Aorta (tissue), 5 donors: ENCODE measurements around the gene COL25A1. TPM values are rescaled to one million over a fixed set of nuclear protein-coding genes. Genes with fewer than 3 reads are reported as not detected.

Experiments
- ATAC-seq: fragments of 200-7000 bp; cut with Tn5 transposase; one replicate; pipeline ENCODE4 v1.9.1; 2022; ENCODE audit warnings: moderate library complexity; ENCODE audit not compliant: low FRiP score
- DNase-seq, 2 donors: peaks; one replicate each; pipeline ENCODE4 v3.0.0-alpha.2; 2020
- H3K27ac ChIP-seq, 2 donors: one replicate each; pipeline ENCODE4 v1.5.1; 2013; ENCODE audit warnings: low read length in 2 of 2, mild to moderate bottlenecking in 2 of 2, moderate library complexity in 2 of 2, control low read depth in 1 of 2, inconsistent platforms in 1 of 2, low read depth in 1 of 2
- H3K27me3 ChIP-seq, 2 donors: one replicate each; pipeline ENCODE4 v1.6.1; 2013; ENCODE audit warnings: control low read depth in 1 of 2, low read length in 1 of 2, mild to moderate bottlenecking in 1 of 2, moderate library complexity in 1 of 2; ENCODE audit not compliant: insufficient read depth in 2 of 2, control insufficient read depth in 1 of 2
- H3K36me3 ChIP-seq, 2 donors: one replicate each; pipeline ENCODE4 v1.6.1; 2013; ENCODE audit warnings: control low read depth in 1 of 2, low read length in 1 of 2, mild to moderate bottlenecking in 1 of 2; ENCODE audit not compliant: insufficient read depth in 2 of 2, control insufficient read depth in 1 of 2
- H3K4me1 ChIP-seq, 2 donors: one replicate each; pipeline ENCODE4 v1.6.1; 2013; ENCODE audit warnings: low read length in 2 of 2, control low read depth in 1 of 2, mild to moderate bottlenecking in 1 of 2, moderate library complexity in 1 of 2; ENCODE audit not compliant: insufficient read depth in 2 of 2, control insufficient read depth in 1 of 2
- H3K4me3 ChIP-seq, 2 donors: one replicate each; pipeline ENCODE4 v1.5.1; 2013; ENCODE audit warnings: low read length in 2 of 2, control low read depth in 1 of 2, mild to moderate bottlenecking in 1 of 2
- H3K9me3 ChIP-seq: one replicate; pipeline ENCODE4 v1.6.1; 2013; ENCODE audit warnings: mild to moderate bottlenecking, low read length; ENCODE audit not compliant: control insufficient read depth
- WGBS, 2 donors: extraction: QIAGEN DNeasy Blood & Tissue Kit; methylation state at CpG; one replicate each; pipeline ENCODE4 v1.1.7; 2013; 5-methylcytosine and 5-hydroxymethylcytosine counted together
- intact Hi-C, 2 donors: fragments of 100-400 bp; cut with DNase I; formaldehyde crosslinking; loops; one replicate each; pipeline versions ENCODE4 v1.14.2 to v1.15.0; 2022
- polyA plus RNA-seq, 2 donors: library from polyadenylated mRNA; stranded (reverse); fragments of 200-250 nt; gene quantifications; one replicate each; pipeline ENCODE4 v1.2.3, GENCODE V29; 2013
- total RNA-seq, 2 donors: library from RNA; stranded (reverse); fragmentation: NEBNext Ultra II Directional; extraction: Animal tissue kit (Norgen Biotek cat#: 25700); gene quantifications; one replicate each; pipeline ENCODE4 v1.2.1, GENCODE V29; 2021
- donor health status: healthy with polysubstance abuse.
- donor health status: Bipolar disorder and iron deficiency.
- donor health status: DM: no; HTN: no; CAD: no.
- donor health status: DM: no; HTN: no; CAD: no.
- donor health status: DM: yes; HTN: yes; CAD: no.

The COL25A1 gene
- total and polyA plus RNA-seq, 4 donors = 0.08 to 8.1 (median 1.3) TPM

- WGBS, 2 donors = 47 to 48% methylated on average over 2 of the region's 2 CpGs
- DNase-seq (no peak), ATAC-seq (no peak)
- Histone ChIP-seq H3K36me3 (no peaks in the 10 kb centered on the region), H3K27me3 (no peaks in the 10 kb centered on the region), H3K4me1 (no peaks in the 10 kb centered on the region), H3K4me3 (no peak overlapping the region), H3K27ac (no peak overlapping the region), H3K9me3 (no peaks in the 10 kb centered on the region)
- intact Hi-C loops = no loop called here
Measured at GRCh38 chr4:108890484-108890881, 412.0 kb downstream of the COL25A1 start.

GRCh38 chr4:108889696-108890483 lies 412.6 kb downstream of the COL25A1 start:
- H3K9me3 ChIP-seq = no peaks in the 10 kb centered on the region

GRCh38 chr4:108888769-108889168 lies 413.7 kb downstream of the COL25A1 start:
- Histone ChIP-seq H3K9me3 (no peaks in the 10 kb centered on the region), H3K4me1 (no peaks in the 10 kb centered on the region), H3K36me3 (no peaks in the 10 kb centered on the region), H3K4me3 (no peak overlapping the region), H3K27me3 (no peaks in the 10 kb centered on the region), H3K27ac (no peak overlapping the region)
- intact Hi-C loops = no loop called here
- ATAC-seq (no peak), DNase-seq (no peak)
- 86 to 95% methylated on average over 1 of the region's 1 CpG for WGBS, 2 donors

More at GRCh38 chr4:108889696-108890483, 412.6 kb downstream of the COL25A1 start:
- Histone ChIP-seq H3K27me3 (no peaks in the 10 kb centered on the region), H3K4me1 (no peaks in the 10 kb centered on the region), H3K27ac (no peak overlapping the region), H3K36me3 (no peaks in the 10 kb centered on the region), H3K4me3 (no peak overlapping the region)
- WGBS, 2 donors = 49 to 56% methylated on average over 8 of the region's 8 CpGs
- no peak for ATAC-seq
- intact Hi-C loops = no loop called here
- DNase-seq = no peak

- DNase-seq (no peak), ATAC-seq (no peak)
- Histone ChIP-seq H3K4me3 (no peak overlapping the region), H3K27me3 (no peaks in the 10 kb centered on the region), H3K27ac (no peak overlapping the region), H3K36me3 (no peaks in the 10 kb centered on the region), H3K9me3 (no peaks in the 10 kb centered on the region), H3K4me1 (no peaks in the 10 kb centered on the region)
- intact Hi-C loops = no loop called here
- WGBS, 2 donors = 60 to 72% methylated on average over 5 of the region's 5 CpGs
Measured at GRCh38 chr4:108887034-108887433, 415.4 kb downstream of the COL25A1 start.

- no peak for DNase-seq
- ATAC-seq = no peak
- intact Hi-C loops = no loop called here
- WGBS, 2 donors = 3% methylated on average over 1 of the region's 1 CpG
- H3K27ac ChIP-seq = no peak overlapping the region
- H3K4me1 ChIP-seq = no peaks in the 10 kb centered on the region
- H3K4me3 ChIP-seq = no peak overlapping the region
- H3K9me3 ChIP-seq = no peaks in the 10 kb centered on the region
- no peaks in the 10 kb centered on the region for H3K36me3 ChIP-seq
- no peaks in the 10 kb centered on the region for H3K27me3 ChIP-seq
Measured at GRCh38 chr4:108885211-108885610, 417.2 kb downstream of the COL25A1 start.

GRCh38 chr4:108884596-108884995 lies 417.9 kb downstream of the COL25A1 start:
- no peak overlapping the region for H3K27ac ChIP-seq
- no peaks in the 10 kb centered on the region for H3K36me3 ChIP-seq
- no peaks in the 10 kb centered on the region for H3K27me3 ChIP-seq
- no peaks in the 10 kb centered on the region for H3K9me3 ChIP-seq
- H3K4me1 ChIP-seq = no peaks in the 10 kb centered on the region
- intact Hi-C loops = no loop called here
- DNase-seq (no peak), ATAC-seq (no peak)
- H3K4me3 ChIP-seq = no peak overlapping the region

GRCh38 chr4:108881986-108882385 lies 420.5 kb downstream of the COL25A1 start:
- H3K27me3 ChIP-seq = no peaks in the 10 kb centered on the region
- H3K9me3 ChIP-seq = no peaks in the 10 kb centered on the region
- H3K4me3 ChIP-seq = no peak overlapping the region
- no peaks in the 10 kb centered on the region for H3K36me3 ChIP-seq
- no peaks in the 10 kb centered on the region for H3K4me1 ChIP-seq
- H3K27ac ChIP-seq = no peak overlapping the region
- DNase-seq (no peak), ATAC-seq (no peak)
- intact Hi-C loops = no loop called here
- 74 to 78% methylated on average over 4 of the region's 4 CpGs for WGBS, 2 donors

GRCh38 chr4:108881190-108881589 lies 421.3 kb downstream of the COL25A1 start:
- Histone ChIP-seq H3K27ac (no peak overlapping the region), H3K4me1 (no peaks in the 10 kb centered on the region), H3K9me3 (no peaks in the 10 kb centered on the region), H3K36me3 (no peaks in the 10 kb centered on the region), H3K4me3 (no peak overlapping the region), H3K27me3 (no peaks in the 10 kb centered on the region)
- intact Hi-C loops = no loop called here
- WGBS, 2 donors = 55 to 64% methylated on average over 3 of the region's 3 CpGs
- ATAC-seq (no peak), DNase-seq (no peak)

GRCh38 chr4:108878806-108879205 lies 423.7 kb downstream of the COL25A1 start:
- WGBS, 2 donors = 23 to 29% methylated on average over 3 of the region's 3 CpGs
- no peak overlapping the region for H3K4me3 ChIP-seq
- DNase-seq (no peak), ATAC-seq (no peak)
- H3K27ac ChIP-seq = no peak overlapping the region
- H3K9me3 ChIP-seq = no peaks in the 10 kb centered on the region
- no peaks in the 10 kb centered on the region for H3K27me3 ChIP-seq
- H3K36me3 ChIP-seq = no peaks in the 10 kb centered on the region
- intact Hi-C loops = no loop called here
- H3K4me1 ChIP-seq = no peaks in the 10 kb centered on the region
